NCI-H2081 (cell line): ENCODE data around the gene CPZ.

Experiments
- DNase-seq, 2 experiments: peaks; one replicate each; lab custom pipeline; 2025; lab: John Stamatoyannopoulos, UW

CPZ gene

GRCh38 chr4:8581094-8581861, 11.3 kb upstream of the CPZ start:
- no peak for DNase-seq

DNA sequence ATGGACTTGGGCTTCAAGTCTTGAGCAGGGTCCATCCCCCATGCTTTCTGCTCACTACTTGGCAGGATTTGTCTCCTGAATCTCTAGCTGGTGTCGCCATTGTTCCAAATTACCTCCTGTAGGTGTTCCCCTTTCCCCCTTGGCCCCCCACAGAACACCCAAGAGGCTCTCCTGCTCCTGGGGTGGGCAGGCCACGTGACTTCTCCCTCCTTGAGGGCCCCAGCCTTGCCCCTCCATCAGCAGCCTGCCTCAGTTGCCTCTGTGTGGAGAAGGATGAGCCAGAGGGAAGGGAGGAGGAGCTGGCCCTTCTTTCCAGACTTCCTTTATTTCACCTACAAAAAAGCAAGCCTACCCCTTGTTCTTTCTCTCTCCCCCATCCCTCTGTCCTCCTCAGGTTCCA, 10.5 kb upstream of the CPZ start:
- DNase-seq: no peak

DNA sequence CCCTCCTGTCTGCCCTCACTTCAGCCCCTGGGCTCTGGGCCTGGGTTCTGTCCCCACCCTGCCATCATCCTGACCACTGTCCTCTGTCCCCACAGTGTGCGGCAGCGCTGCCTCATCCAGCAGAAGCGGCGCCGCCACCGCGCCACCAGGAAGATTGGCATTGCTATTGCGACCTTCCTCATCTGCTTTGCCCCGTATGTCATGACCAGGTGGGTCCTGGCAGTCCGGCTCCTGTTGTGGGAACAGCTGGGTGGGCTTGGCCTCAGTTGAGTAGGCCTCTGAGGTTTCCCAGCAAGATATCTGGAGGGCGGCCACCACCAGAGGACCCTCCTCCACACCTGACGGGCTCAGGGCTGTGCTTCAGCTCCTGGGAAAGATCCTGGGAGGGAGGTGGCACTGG, 10.1 kb upstream of the CPZ start:
- DNase-seq: no peak

DNA sequence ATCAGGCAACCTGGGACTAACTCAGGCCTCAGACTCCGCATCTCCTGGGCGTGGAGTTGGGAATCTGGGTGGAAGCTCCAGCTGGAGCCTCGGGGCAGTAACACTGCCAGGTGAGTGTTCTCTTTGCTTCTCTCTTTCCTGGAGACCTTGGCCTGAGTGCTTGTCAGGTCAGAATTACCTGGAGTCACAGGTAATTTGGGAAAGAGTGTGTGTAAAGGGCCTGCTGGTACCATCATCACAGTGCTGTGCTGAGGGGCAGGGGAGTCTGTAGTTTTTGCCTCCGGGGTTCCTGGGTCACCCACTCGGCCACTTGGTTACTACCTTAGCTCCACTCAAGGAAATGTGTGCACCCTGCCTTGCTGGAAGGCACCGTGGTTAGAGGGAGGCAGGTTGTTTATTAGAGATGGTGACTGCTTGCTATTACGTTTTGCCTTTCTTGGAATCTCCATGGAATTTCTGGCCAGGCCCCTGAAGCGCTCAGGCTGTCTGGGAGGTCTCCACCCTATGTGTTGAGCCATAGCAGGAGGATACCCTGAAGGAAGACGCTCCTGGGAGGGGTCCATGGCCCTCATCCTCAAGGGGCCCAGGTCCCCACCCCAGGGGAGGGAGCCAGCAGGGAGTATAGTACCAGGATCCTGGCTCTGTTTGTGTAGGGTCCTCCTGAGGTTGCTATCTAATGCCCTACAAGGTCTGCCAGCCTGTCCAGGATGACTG, 9.5 kb upstream of the CPZ start:
- no peak for DNase-seq

- DNase-seq: no peak
These were observed 8.9 kb upstream of the CPZ start for GRCh38 chr4:8583655-8584025.

GRCh38 chr4:8585186-8585585, 7.4 kb upstream of the CPZ start:
- DNase-seq: no peak

DNA sequence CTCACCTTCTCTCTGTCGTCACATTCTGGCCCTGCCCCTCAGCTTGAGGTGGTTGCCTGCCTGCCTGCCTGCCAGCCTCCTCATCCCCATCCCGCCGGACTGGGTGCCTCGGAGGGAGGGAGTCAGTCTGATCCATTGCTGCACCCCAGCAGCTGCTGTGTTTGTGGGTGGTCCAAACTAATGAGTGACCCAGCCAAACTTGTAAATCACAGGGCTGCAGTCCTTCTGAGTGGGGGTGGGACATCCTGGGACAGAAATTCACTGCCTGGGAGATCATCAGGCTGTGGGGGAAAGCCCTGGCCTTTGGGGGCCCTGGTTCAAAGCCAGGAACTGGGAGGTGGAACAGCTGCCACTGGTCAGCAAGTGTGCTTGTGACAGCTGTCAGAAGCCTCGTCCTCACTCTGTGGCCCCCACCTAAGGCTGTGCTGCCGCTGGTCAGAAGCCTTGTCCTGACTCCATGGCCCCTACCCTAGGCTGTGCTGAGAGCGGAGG, 6.8 kb upstream of the CPZ start:
- DNase-seq: no peak

DNA sequence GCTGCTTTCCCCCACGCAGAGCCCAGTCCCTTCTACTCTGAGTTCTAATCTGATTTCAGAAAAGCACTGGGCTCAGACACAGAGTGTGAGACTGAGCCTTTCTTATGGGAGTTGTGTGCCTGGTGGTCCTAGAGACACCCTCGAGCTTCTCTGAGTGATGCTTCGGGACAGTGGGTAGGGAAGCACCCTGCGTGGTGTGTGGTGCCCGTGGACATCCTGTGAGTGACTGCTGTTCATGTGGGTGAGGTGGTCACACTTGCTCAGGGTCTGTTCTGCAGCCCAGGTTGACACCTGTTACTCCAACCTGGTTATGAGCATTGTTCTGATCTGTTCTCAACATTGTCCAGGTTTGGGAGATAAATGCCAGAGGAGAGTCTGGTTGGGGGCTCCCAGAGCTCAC, 6.3 kb upstream of the CPZ start:
- no peak for DNase-seq

- no peak for DNase-seq
These were observed 5.7 kb upstream of the CPZ start for GRCh38 chr4:8586671-8587468.

DNA sequence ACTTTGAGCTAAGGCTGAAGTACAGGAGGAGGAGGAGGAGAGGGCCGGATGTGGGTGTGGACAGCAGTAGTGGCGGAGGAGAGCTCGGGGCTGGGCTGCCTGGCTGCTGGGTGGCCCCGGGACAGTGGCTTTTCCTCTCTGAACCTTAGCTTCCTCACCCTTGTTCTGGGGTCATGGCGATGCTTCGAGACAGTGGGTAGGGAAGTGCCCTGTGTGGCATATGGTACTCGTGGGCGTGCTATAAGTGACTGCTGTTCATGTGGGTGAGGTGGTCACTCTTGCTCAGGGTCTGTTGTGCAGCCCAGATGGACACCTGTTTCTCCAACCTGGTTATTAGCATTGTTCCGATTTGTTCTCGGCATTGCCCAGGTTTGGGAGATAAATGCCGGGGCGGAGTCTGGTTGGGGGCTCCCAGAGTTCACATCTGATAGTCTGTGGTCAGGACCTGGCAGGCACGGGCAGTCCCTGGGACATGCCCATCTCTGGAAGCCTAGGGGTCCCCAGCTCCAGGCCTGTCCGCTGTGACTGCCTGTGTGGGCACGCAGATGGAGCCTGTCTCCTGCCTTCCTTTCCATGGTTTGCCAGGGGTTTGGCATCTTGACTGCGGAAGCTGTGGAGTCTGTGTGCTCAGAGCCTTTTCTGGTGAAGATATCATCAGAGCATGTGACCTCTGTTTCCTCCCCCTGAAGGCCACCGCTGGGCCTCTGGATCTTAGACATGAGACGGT, 4.9 kb upstream of the CPZ start:
- DNase-seq: no peak

GRCh38 chr4:8588196-8588470, 4.4 kb upstream of the CPZ start:
- no peak for DNase-seq

DNA sequence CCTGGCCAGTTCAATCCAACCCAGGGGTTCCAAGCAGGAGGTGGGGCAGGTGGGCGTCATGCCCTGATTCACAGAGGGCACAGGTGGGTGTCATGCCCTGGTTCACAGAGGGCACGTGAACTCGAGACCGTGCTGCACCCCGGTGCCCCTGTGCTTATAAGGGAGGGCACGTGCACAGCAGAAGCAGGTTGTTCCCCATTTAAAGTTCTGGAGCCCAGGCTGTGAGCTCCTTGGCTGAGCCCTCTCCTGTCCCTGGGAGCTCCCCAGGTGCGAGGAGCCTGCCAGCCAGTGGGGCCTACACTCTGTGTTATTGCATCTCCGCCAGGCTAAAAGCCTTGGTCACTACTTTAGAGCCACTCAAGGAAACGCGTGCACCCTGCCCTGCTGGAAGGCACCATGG, 3.2 kb upstream of the CPZ start:
- no peak for DNase-seq

DNA sequence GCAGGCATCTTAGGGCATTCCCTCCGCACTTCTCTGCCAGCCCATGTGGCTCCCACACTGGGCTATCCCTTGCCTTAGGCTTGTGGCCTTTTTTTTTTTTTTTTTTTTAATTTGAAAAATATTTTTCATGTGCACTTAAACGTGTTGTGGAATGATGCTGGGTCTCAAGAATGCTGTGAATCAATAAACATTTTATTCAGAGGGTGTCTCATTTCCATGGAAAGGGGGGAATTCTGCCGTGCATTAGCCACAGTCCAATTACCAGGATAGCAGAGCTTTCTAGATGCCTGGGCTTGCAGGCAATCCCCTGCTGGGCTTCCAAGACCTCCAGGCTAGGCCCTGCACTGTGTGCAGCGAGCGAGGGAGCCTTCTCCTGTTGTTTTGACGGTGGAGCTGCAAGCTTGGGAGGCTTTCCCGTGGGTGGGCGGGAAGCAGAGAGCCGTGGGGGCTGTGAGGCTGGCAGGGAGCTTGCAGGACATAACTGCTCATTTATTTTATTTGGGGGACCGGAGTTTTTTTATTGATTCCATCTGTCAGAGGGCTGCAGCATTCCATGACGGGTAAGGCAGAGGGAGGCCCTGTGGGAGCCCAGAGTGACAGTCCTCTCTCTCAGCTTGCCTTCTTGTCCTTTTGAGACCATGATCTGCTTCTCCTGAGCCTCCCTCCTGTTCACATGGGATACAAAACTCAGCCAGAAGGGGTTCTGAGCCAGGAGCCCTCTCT, 2.6 kb upstream of the CPZ start:
- DNase-seq: no peak

DNA sequence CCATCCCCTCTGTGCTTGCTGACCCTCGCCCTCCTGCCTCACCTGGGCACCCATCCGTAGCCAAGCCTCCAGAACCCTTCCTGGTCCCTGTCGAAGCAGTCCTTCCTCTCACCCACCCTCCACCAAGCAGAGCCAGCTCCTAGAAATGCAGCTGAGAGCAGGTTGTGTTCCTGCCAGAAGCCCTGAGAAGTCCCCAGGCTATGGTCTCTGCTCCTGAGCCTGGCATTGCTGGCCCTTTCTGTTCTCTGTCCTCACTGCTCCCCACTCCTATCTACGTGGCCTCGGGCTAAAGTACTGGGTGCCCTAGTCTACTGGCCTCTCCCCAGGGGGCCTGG, 2.1 kb upstream of the CPZ start:
- DNase-seq: no peak

DNA sequence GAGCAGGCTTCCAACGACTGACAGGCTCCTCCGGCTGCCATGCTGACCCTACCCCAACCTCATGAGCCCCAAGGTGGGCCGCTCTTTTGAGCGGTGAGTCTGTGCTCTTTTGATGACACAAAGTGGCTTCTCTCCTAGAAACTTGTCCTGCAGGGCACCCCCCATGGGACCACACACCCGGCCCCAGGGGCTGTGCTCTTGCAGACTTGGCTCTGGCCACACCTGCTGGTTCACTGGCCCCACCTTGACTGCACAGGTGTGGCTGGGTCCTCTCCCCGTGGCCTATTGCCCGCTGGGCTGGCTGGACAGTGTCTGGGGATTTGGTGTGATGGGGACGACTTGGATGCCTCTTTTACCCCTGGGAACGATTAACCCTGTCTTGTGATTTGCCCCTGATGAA, 1.5 kb upstream of the CPZ start:
- DNase-seq: no peak

DNA sequence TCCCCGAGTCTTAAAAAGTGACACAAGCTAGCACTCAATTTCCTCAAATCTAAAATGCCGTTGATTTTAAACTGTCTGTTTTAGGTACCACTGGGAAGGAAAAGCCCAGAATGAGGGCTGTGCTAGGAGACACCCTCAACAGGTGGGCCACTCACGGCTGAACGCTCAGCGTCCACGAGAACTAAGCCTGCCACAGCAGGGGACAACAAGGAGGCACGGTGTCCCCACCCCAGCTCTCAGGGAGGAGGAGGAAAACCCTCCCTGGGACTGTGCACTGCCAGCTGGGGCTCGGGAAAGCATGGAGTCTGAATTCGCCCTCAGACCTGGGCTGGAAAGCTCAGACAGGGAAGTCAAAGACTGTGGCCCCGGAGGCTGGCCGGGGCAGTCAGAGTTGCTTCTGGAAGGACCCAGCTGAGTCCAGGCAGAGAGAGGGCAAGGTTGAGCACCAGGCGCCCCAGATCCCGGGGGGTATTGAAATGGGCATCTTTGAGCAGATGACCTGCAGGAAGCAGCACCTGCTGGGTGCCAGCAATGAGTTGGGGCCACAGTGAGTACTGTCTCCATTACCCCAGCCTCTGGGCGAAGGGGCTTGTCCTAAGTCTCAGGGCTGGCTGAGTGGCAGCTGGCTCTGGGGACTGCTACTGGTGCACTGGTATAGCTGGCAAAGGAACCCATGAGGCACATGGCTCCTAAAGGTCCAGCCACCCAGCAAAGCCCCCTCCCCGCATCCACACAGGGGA, 769 bp upstream of the CPZ start:
- no peak for DNase-seq

DNA sequence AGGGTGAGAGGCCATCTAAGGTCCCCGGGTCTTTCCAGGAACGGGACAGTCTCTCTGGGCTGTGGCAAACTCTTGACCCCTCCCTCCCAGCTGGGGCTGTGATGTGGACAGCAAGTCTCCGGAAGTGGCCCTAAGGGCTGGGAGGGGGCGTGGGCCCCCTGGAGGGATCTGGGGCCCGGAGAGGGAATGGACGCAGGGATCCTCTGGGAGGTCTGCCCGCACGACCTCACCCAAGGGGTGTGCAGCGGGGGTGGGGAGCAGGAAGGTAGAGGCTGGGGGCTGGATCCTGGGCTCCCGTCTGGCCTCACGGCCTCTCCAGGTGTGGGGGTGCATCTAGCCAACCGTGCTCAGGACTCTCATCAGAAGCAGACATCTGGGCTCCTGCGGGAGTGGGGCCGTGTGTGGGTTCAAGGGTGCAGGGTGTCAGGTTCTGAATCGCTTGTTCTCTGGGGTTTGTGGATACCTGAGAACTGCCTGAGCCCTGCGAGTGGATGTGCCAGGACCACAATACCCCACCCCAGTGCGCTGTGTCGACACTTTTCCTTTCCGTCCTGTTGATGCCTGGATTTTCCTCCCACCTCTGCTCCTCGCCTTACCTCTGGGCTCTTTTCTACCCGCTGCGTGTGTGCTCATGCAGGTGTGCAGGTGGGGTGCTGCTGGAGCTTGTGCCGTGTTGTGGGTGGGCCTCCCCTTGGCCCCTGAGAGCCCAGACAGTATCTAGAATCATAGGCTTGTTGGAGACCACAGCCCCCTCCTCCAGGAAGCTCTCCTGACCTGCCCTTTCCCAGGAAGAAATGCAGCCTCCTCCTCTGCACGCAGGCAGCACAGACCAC, 915 bp downstream of the CPZ start:
- DNase-seq: no peak

DNA sequence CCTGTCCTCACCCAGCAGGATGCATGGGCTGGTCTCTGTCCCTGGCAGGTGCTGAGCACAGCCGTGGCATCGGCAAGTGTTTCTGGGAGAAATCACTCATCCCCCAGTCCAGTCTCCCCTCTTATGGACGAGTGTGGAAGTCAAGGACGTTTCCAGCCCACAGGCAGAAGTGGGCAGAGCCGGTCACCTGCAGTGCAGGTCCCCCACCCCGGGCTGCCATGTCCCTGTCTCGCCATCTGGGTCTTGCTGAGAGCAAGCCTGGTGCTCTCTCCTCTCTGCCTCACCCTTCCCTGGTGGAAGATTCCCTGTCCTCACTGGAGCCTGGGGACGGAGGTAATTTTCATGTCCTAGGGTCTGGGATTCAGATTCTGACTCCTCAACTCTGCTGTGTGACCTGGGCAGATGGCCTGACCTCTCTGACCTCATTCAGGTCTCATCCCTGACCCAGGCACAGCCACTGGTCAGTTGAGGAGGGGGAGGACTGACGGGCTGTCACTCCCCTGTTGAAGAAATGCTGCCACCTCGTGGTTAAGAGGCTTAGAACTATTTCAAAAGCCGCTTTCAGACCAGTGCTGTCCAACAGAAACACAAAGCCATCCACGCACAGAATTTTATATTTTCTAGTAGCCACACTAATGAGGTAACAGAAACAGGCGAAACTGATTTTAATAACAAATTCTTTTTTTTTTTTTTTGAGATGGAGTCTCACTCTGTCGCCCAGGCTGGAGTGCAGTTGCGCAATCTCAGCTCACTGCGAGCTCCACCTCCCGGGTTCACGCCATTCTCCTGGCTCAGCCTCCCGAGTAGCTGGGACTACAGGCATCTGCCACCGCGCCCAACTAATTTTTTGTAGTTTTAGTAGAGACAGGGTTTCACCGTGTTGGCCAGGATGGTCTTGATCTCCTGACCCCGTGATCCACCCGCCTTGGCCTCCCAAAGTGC, 1.8 kb downstream of the CPZ start:
- DNase-seq: peak; percentile 48 to 49
